Ammon's horn (tissue), 1 donor: ENCODE measurements around the gene HOXB5.
A peak's percentile ranks its signal among the peaks of the same experiment; 100 is the strongest.

Experiments used
- DNase-seq: peaks from one replicate; pipeline ENCODE4 v3.0.0-alpha.2; 2016; ENCODE audit warnings: low spot score

Gene HOXB5

DNA sequence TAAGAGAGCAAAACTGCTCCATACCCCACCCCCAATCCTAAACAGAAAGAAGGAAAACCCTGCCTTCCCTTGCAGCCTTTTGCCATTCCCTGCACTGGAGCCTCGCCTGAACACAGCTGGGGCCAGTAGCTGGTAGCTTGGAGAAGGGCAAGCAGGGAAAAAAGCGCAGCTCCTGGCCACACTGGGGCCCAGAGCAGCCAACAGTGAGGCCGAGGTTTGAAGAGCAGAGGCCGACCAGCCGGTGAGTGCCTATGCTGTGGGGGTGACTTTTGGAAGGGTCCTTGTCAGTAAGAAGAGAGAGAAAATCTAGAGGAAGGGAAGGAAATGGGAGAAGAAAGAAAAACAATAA, 35.8 kb upstream of the HOXB5 start:
- DNase-seq: no peak

DNA sequence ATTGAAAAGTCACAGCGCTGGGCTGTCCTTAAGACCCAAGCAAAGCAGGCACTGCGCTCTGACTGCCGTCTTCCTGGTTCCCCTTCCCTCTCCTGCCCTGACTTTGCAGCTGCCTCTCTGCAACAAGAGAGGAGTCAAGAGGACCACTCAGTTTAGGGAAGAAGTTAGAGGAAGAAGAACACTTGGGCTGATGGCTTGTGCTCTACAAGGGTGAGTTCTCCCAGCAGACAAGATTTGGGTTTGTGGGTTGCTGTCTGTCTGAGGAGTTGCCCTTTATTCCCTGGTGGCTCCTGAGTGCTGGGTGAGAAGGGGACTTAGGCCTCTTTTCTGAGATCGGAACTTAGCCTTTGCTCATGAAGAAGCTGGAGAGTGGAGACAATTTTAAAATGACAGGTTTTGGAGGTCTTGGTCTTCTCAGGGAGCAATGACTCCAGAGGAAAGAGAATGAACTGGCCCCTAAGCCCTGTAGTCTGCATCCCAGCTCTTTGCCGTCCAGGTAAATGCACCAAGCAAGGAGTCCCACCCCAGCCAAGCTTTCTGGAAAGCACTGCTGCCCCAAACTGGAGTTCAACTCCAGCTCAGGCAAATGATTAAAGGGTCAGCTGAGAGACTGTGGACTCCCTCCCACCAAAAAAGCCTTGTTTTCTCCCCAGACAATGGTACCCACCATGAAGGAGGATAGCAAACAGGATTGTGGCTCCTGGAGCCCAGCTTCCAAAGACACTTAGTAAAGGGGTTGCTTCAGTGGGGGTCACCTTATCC, 35.3 kb upstream of the HOXB5 start:
- DNase-seq: peak; percentile 14

DNA sequence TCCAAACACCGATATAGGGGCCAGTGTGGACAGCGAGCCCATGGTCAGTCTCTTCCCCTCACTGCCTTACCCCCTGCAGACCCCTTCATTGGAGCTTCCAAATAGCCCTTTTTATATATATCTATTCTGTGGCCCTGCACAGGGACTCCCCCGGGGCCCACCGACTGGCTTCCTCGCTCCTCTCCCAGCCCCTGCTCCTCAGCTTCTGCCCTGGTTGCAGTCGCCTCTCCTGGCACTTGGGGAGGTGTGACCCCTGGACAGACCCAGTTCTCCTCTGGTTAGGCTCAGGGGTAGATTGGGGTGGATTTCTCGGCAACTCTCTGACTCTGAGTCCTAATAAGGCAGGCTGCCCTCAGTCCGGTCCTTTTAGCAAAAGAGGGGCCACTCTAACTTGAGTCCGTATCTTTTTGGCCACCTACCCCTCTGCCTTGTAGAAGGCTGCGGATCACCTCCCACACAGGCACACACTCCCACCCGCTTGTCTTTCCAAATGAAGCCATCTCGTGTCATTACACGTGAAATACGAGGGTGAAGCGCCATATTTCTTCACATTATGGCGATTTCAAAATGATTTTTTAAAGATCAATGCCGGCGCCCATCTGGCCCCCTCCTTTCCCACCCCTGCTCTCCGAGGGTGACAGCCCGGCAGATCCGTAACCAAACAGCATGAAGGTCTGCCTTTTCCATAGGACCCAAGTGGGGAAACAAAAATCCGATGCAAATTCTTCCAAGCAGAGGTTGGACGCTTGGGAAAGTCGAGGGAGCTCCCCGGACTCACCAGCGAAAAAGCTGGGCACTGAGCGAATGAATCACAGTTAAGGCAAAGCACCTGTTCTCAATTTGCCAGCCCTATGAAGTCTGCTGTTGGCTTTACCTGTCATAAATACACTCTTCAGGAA, 34.3 kb upstream of the HOXB5 start:
- no peak for DNase-seq

DNA sequence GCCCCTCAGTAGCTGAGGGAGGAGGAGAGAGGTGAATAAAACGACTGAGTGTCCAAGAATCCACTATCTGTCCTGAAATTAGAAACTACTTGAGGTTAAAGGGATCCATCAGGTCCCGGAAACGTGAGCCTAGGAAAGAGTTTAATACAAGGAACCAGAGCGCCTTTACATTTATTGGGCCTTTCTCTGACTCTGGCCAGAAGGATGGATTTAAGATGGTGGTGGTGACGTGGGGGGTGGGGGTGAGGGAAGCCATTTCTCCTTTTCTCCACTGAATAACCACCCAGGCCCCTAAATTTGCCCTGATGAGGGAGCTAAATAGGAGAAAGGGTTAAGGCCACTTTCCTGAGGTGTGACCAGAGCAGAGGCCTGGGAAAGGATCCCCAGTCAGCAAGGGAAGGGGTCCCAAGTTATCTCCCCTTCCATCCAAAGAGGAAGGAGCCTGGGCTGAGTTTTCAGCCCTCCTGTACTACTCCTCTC, 33.6 kb upstream of the HOXB5 start:
- no peak for DNase-seq

DNA sequence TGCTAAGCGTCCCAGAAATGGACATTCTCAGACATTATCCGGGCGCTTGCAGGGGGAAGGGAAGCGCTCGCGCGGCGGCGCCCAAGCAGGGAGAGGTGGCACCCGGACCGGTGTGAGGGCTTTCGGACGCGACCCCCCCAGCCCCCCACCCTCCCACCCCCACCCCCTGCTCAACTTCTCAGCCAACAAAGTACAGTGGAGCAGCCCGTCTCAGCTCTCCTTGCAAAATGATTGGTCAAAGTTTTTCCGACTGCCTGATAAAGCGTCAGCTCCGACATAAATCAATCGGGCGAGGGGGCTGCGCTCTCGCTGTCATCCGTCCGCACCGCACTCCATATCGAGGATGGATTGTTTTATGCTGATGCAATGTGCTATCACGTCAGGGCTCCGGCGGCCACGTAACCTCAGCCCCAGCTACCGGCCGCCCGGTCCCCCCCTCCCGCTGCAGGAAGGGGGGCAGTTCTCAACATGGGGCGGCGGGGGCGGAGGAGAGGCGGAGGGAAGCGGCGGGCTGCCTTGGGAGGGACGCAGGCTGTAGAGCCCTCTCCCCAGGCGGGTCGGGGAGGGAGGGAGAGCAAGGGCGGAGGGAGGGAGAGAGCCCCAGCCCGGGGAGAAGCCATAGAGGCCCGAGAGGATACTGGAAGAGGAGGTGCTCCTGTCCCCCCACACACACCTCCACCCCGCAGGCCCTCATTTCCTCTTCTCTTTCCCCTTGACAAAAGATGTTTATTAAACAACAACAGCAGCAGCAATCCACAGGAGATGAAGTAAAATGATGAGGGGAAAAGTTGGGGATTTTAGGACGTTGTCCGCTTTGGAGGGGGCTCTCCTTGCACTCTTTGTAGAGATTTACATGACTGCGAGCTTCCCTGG, 32.9 kb upstream of the HOXB5 start, which contains the start of gene HOXB9:
HOXB9 (minus strand) TSS at position 114 of the 873 bp plus-strand sequence; CDS start at position 25, 89 bp downstream.
- no peak for DNase-seq

DNA sequence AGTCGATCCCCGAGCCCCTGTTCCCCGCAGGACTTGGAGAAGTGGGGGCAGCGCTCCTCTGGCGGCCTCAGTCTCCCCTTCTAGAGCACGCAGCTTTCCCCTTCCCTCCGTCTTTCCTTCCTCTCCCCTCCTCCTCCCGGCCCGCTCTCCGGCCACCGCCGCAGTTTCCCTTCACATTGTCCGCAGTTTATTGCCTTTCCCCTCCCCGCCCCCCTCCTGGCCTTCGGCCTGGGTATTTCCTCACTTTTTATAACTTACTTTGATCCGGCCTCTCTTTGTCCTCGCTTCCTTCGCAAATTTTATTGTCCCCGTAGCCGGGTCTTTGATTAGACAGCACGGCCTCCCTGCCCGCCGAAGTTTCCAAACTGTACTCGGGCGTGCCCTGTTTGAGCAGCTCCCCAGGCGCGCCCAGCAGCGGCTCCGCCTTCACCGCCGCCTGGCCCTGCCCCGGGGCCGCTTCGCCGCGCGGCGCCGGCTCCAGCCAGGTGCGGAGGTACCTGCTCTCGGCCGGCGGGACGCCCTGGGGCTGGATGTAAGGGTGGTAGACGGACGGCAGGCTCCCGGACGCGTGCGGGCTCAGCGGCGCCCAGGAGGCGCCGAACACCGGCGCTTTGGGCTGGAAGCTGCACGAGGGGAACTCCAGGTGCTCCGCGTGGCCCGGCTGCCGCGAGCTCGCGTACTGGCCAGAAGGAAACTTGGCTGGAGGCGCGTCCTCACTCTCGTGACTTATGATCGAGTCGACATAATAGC, 32.1 kb upstream of the HOXB5 start:
- no peak for DNase-seq

DNA sequence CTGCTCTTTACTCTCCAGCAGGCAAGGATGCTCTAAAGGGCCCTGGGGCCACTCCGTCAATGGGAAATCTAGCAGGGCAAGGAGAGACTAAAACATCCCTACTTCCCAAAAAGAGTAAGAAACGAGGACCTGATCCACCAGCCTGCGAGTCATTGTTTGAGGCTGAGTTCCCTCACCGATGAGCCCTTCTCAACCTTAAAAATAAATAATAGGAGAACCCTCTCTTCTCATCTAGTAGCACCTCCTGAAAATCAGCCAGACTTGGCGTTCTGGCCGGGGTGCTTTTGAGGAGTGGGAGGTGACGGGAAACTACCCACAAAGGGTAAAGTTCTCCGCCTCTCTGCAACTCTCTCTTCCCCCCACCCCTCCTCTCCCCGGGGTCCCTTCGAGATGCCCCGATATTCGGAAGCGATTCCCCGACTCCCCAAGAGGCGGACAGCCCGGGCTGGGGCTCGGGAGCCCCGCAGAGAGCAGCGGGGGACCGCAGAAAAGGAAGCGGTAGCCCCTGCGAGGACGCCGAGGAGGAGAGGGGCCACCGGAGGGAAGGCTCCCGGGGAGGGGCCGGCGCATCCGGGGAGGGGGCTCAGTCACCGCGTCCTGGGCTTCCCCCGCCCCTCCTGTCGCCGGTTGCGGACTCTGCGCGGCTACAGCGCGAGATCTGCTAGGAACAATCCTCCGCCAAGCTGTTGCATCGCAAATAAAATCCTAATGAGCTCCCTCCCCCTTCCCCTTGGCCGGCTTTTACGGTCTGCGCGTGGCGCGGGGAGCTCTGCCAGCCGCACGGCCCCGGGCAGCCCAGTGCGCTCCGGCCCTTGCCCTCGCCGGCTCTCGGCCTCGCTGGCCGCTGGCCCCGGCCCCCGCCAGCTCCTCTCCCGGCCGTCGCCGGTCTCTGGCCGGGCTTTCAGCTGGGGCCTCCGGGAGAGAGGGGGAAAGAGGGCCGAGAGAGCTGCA, 31.2 kb upstream of the HOXB5 start:
- DNase-seq: no peak

DNA sequence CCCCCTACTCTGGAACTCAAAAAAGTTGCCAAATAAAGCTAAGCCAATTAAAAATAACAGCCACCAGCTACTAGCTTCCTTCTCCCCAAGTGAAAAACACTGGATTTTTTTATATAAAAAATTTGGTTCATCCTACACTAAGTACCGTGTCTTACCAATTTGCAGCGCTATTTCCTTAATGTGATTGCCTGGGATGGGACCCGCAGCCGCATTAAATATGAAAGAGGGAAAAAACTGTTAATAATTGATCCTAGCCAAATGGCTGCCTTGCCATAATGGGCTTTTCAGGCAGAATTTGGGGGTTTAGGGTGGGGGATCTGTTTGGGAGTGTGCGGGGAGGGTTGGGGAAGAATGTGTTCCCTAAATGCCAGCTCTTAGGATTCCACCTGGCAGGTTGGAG, 30.5 kb upstream of the HOXB5 start:
- no peak for DNase-seq

DNA sequence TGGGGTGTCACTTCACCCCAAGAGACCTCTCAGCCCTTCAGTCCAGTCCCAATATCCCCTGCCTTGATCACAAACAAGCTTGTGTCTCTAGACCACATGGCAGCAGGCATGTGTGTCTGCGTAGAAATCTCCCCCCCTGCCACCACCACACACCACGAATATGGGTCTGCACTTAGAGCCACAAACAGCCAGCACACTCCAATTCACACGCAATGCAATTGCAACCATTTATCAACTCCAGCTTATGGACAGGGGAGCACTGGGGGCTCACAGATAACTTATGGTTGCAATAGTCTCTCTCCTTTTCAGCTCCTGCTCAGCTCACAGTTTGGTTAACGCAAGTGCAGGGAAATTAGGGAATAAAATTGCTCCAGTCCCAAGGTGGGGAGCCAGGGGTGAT, 30.0 kb upstream of the HOXB5 start:
- DNase-seq: no peak

DNA sequence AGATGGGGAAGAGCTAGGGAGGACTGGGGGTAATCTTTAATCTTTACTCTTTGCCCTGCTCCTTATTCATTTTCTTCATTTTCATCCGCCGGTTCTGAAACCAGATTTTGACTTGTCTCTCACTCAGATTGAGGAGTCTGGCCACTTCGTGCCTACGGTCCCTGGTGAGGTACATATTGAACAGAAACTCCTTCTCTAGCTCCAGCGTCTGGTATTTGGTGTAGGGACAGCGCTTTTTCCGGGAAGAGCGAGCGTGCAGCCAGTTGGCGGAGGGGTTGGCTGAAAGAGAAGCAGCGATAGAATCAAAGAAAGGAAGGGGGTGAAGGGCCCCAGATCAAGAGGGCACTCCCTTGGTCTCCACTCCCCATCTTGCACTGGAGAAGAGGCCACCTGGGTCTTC, 29.3 kb upstream of the HOXB5 start:
- no peak for DNase-seq

DNA sequence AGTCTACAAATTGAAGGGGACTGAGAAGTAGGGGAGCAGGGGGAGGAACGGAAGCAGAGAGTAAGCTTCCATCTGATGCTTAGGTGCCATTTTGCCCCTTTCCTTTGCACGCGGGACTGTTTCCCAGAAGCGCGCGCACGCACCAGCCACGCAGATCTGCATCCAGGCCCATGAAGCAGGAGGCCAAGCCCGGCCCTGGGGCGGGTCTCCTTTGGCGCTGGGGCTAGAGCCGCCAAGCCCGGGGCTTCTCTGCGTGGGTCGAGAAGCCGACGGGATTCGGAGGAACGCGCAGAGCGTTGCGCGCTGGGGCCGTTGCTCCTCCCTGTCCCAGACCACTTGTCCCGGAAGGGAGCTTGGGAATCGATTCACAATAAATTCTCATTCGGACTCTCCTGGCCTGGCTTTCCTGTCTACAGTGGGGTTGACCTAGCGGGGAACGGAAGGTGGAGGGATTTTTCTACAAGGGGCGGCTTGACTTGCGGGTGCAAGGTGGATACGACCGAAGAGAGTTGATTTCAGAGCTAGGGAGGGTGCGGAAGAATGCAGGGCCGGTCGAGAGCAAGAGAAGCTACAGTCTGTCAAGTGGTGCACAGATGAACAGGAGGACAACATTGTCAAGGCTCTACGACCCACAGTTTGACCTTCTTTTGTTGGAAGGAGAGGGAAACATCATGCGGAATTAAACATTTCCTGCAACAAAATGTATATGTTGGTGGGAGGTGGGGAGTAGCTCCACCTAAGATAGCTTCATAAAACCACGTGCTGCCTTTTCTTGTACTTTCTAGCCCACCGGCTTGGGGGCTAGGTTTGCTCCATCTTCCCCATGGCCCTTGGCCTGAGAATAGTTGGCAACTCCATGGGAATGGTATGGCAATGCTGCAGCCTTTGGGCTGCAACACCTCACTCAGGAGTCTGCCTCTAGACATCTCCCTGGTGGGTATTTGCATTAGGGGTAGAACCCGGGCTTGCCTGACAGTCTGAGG, 28.1 kb upstream of the HOXB5 start:
- no peak for DNase-seq

DNA sequence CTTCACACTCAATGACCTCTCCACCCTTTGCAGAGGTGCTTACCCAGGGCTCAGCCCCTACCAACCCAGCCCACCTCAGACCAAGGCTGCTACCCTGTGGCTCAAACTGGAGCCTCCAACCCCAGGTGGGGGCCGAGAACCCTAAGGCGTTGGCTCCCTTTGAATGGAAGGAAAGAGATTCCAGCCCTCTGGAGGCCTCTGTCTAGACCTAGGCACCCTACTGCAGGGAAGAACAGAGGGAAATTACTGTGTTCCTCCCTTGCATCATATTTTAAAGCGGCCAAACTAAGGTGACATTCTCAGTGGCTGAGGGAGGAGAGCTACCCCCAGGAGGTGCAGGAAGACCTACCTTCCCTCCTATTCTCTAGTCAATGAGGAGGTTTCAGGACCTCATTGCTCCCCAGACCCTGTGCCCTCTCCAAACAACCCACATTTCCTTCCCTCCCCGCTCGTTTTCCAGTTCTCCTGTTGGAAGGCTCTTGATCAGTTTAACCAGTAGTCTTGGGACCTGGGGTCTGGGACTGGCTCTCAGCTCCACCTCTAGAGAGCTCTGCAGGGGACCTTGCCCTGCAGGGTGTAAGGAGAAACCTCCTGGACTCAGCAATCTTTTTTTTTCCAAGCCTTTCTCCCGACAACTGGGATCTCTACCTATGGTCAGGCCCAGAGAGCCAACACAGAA, 27.0 kb upstream of the HOXB5 start:
- no peak for DNase-seq

DNA sequence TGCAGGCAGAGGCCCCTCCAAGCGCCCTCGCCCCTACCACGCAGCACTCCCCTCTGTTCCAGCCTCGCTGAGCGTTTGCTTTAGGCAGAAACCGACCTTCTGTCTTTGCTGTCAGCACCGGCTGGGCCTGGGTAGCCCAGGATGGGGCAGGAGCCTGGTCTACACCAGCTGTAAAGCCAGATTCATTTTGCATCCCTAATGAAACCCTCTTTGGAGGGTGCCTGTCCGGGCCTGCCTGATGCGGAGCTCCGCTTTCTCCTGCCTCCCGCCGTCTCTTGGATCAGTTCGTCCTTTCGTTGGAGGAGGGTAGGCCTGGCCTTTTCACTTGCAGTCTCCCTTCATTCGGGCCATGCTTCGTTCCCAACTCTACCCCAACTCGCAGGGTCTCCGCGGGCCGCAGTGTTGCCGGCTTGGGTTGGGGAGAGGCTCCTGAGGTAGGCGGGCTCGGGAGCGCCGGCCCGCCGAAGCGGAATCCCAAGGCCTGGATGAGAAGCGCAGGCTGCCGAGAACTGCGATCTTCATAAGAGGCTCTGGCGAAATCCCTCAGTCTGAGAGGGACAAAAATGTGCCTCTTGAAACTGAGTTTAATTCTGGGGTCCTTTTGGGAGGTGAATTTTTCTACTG, 26.4 kb upstream of the HOXB5 start:
- no peak for DNase-seq

DNA sequence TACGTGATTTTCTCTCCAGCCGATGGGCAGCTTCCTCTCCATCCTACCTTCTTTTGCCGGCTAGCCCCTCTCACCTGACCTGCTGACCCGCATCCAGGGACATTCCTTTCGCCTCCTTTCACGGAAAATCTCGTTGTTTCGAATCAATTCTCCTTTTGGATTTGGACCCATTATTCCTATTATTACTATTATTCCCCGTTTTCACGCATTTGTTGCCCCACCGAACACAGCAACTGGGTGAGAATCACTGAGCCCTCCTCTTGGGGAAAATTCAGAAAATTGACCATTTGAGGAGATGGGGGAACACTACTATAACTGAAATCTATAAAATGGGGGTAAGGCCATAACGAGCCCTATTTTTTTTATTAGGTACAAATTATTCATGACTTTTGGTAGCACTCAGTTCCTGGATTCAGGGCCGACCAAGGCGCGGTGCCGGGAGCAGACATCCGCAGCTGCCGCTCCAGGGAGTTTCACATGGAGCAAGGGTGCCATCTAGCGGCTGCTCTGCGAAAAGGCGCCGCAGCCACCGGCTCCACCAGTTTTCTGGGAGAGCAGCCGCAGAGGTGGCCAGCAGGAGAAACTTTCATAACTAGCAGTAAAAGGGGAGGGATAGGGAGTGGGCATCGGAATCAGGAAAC, 24.8 kb upstream of the HOXB5 start:
- peak; percentile 86 for DNase-seq

DNA sequence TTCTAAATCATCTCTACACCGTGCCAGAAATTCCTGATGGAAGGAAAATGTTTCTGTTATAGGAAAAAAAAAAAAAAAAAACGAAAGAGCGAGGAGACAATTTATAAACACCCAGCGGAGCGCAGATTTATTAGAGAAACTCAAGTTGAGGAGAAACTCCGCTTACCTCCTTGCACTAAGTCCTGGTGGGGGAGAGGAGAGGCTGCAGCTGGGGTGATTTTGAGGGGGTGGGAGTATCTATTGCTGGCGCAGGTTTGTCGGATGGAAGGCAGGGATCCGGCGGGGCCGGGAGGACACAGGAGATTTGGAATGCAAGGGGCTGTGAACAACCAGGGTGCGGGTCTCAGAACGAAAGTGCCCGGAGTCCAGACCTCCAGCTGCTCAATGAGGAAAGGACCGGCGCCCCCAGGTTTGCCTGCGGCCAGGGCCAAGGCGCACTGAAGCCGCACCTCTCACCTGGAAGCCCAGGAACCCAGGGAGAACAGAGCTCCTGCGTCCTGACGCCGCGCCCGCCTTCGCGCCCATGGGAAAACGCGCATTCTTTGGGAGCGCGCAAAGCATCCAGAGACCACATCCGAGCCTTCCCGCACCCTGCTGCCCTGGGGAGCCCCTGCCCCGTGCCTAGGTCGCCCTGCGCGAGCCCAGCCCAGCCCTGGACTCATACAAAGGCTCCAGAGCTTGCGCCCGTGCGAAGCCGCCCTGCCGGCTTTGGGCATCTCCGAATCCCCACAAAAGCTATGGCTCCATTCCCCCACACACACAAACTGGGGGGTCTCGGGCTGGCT, 24.1 kb upstream of the HOXB5 start:
- DNase-seq: no peak

DNA sequence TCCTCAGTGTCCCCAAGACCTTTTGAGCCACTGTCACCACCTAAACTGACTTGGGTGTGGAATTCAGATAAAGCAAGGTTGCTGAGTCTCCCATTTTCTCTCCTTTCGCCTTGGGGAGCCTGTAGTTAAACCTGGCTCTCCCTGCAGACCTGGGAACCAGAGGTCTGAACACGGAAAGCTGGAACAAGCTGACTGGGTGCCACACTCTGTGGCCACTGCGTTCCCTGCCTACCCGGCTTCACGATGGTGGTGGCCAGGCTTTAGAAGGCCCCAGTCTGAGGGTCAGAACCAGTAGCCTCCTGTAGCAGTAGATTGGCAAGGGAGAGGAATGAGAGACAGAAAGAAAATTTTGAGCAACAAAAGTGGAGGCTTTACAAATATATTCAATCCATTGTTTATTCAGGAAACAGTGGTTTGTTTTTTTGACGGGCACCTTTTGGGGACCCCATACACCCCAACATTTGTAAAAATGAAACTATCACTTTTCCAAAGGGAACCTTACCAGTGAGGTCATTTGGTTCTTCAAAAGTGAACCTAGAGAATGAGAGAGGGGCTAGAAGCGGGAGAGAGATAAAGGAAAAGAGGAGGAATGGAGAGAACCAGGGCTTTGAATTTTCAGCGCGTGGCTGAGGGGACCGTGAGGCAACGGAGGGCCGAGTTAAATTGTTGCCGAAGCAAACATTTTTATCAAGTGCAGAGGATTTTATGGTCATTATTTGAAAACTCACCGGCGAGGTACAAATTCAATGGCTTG, 23.3 kb upstream of the HOXB5 start:
- DNase-seq: no peak
